Natural killer cell (primary cell): Measurements from ENCODE around the gene CAPN8. TPM values are rescaled to one million over a fixed set of nuclear protein-coding genes. Genes with fewer than 3 reads are reported as not detected.

ENCODE experiments used
- ATAC-seq, 3 donors: fragments of 150-1000 bp in 2 of 3; fragments of 200-7000 bp in 1 of 3; cut with Tn5 transposase; 1 replicate in 1 of 3; 2 replicates in 2 of 3; pipeline ENCODE4 v1.10.0; 2021; ENCODE audit warnings: mild to moderate bottlenecking in 2 of 3, moderate library complexity in 2 of 3
- DNase-seq, 2 donors: peaks; one replicate each; pipeline versions ENCODE4 v3.0.0 to v3.0.0-alpha.2; 2013 to 2021; ENCODE audit warnings: mixed read lengths in 1 of 2
- H3K27ac ChIP-seq: one replicate; pipeline ENCODE4 v1.5.1; 2013; ENCODE audit warnings: mild to moderate bottlenecking, low read length
- H3K27me3 ChIP-seq: one replicate; pipeline ENCODE4 v1.6.1; 2013; ENCODE audit warnings: low read length; ENCODE audit not compliant: control insufficient read depth, insufficient read depth
- H3K36me3 ChIP-seq: one replicate; pipeline ENCODE4 v1.6.1; 2013; ENCODE audit warnings: low read length; ENCODE audit not compliant: control insufficient read depth, insufficient read depth
- H3K4me1 ChIP-seq: one replicate; pipeline ENCODE4 v1.6.1; 2013; ENCODE audit warnings: low read length; ENCODE audit not compliant: control insufficient read depth, insufficient read depth
- H3K4me3 ChIP-seq: one replicate; pipeline ENCODE4 v1.5.1; 2013; ENCODE audit warnings: low read length
- H3K9me3 ChIP-seq: one replicate; pipeline ENCODE4 v1.6.1; 2013; ENCODE audit warnings: low read length; ENCODE audit not compliant: control insufficient read depth, insufficient read depth
- H3K27ac Mint-ChIP-seq, 2 donors: one replicate each; pipeline ENCODE4 v1.8.0; 2022; ENCODE audit warnings: mild to moderate bottlenecking in 2 of 2, mixed read lengths in 2 of 2, moderate library complexity in 1 of 2
- H3K27me3 Mint-ChIP-seq, 2 donors: one replicate each; pipeline ENCODE4 v1.8.0; 2022; ENCODE audit warnings: low read depth in 2 of 2, mixed read lengths in 2 of 2
- H3K36me3 Mint-ChIP-seq: one replicate; pipeline ENCODE4 v1.8.0; 2022; ENCODE audit warnings: mixed read lengths
- H3K4me1 Mint-ChIP-seq, 2 donors: one replicate each; pipeline ENCODE4 v1.8.0; 2022; ENCODE audit warnings: mixed read lengths in 2 of 2
- H3K4me3 Mint-ChIP-seq: one replicate; pipeline ENCODE4 v1.8.0; 2022; ENCODE audit warnings: mild to moderate bottlenecking, moderate library complexity, mixed read lengths
- H3K9me3 Mint-ChIP-seq, 2 donors: one replicate each; pipeline ENCODE4 v1.8.0; 2022; ENCODE audit warnings: mixed read lengths in 2 of 2
- CTCF ChIP-seq: fragments of 200-600 bp; IDR thresholded peaks from one replicate; pipeline ENCODE4 v1.8.0; 2022; ENCODE audit warnings: antibody characterized with exemption
- WGBS: methylation state at CpG from one replicate; pipeline ENCODE4 v1.1.7; 2013; ENCODE audit warnings: missing lambda C conversion rate; ENCODE audit not compliant: insufficient coverage; 5-methylcytosine and 5-hydroxymethylcytosine counted together
- intact Hi-C: fragments of 100-400 bp; cut with micrococcal nuclease; formaldehyde crosslinking; loops from one replicate; pipeline ENCODE4 v1.14.2; 2022
- total RNA-seq, 4 donors: library from RNA; stranded (reverse); fragments of 120-200 nt in 1 of 4; gene quantifications; one replicate each; pipeline versions ENCODE4 v1.2.3 to v1.2.4, GENCODE V29; 2013 to 2022

The CAPN8 gene
- total RNA-seq, 3 donors from 2014 or later (not counting 1 experiment from before 2014, with no cell fraction given) = 0.18 to 6.7 (median 0.84) TPM

- Histone ChIP-seq H3K9me3 (no peaks in the 10 kb centered on the region), H3K27ac (no peak overlapping the region), H3K27me3 (no peaks in the 10 kb centered on the region), H3K4me1 (no peaks in the 10 kb centered on the region), H3K36me3 (no peaks in the 10 kb centered on the region), H3K4me3 (no peak overlapping the region)
- H3K36me3 Mint-ChIP-seq = no peaks in the 10 kb centered on the region
- peaks cover 12 to 13% of the 10 kb centered on the region in 2 donors for H3K27me3 Mint-ChIP-seq
- H3K4me3 Mint-ChIP-seq = no peak overlapping the region
- no peaks in the 10 kb centered on the region for H3K4me1 Mint-ChIP-seq
- H3K9me3 Mint-ChIP-seq = no peaks in the 10 kb centered on the region
- intact Hi-C loops = no loop called here
- ATAC-seq = no peak
- no peak overlapping the region for H3K27ac Mint-ChIP-seq
- 92% methylated on average over 7 of the region's 7 CpGs for WGBS
- TF ChIP-seq CTCF = no peak
- DNase-seq = no peak
These were observed 173.5 kb downstream of the CAPN8 start for GRCh38 chr1:223492044-223492443.

Other genes starting within 250 kb of the CAPN8 start
- 100 to 1,000 TPM; 228 to 275 (median 236) TPM for gene CAPN2, start 46.8 kb upstream of the CAPN8 start, total RNA-seq
- 10 to 100 TPM; 69.7 to 93.7 (median 78.8) TPM for gene TP53BP2, start 180.2 kb upstream of the CAPN8 start, total RNA-seq